Testis (tissue), 3 donors: ENCODE measurements around the gene CD300C. TPM values are rescaled to one million over a fixed set of nuclear protein-coding genes. Genes with fewer than 3 reads are reported as not detected.

Experiments used
- DNase-seq: peaks from one replicate; pipeline ENCODE4 v3.0.0-alpha.2; 2019
- H3K27ac ChIP-seq, 2 donors: fragments of 200-600 bp; sonication (generic); one replicate each; pipeline ENCODE4 v1.5.1; 2019
- H3K27me3 ChIP-seq: fragments of 200-600 bp; sonication (generic); one replicate; pipeline ENCODE4 v1.5.1; 2019
- H3K36me3 ChIP-seq: fragments of 200-600 bp; sonication (generic); one replicate; pipeline ENCODE4 v1.5.1; 2017; ENCODE audit warnings: low read depth; ENCODE audit errors: missing control alignments
- H3K4me1 ChIP-seq: fragments of 200-600 bp; sonication (generic); one replicate; pipeline ENCODE4 v1.5.1; 2019
- H3K4me3 ChIP-seq, 2 donors: fragments of 200-600 bp; sonication (generic); one replicate each; pipeline ENCODE4 v1.5.1; 2017 to 2019
- H3K9me3 ChIP-seq: fragments of 200-600 bp; sonication (generic); one replicate; pipeline ENCODE4 v1.5.1; 2017
- POLR2A ChIP-seq: fragments of 450-650 bp; IDR thresholded peaks from one replicate; pipeline ENCODE4 v1.6.1; 2017; ENCODE audit warnings: antibody characterized with exemption, mild to moderate bottlenecking, moderate library complexity
- WGBS, 2 donors: methylation state at CpG; one replicate each; pipeline ENCODE4 v1.1.5; 2018; 5-methylcytosine and 5-hydroxymethylcytosine counted together
- intact Hi-C: fragments of 100-400 bp; cut with DNase I; formaldehyde crosslinking; loops from one replicate; pipeline ENCODE4 v1.15.1; 2023; ENCODE audit warnings: low total_unique reads
- polyA plus RNA-seq: library from polyadenylated mRNA; stranded (reverse); fragments of 350-450 nt; fragmentation: Illumina TruSeq; extraction: RNeasy Lipid Tissue Mini Kit (QIAGEN cat#74804); gene quantifications from one replicate; pipeline ENCODE4 v1.2.3, GENCODE V29; 2014; ENCODE audit warnings: low read depth, low replicate concordance; ENCODE audit not compliant: insufficient read depth
- total RNA-seq, 2 donors: library from RNA; depleted of rRNA; stranded (reverse); fragments of >200 nt; gene quantifications; one replicate each; pipeline ENCODE4 v1.2.3, GENCODE V29; 2016
- TF ChIP-seq, protein P1 (sequence below), 3 experiments: fragments of 450-650 bp in 2 of 3; fragments of 200-600 bp in 1 of 3; sonication (generic) in 1 of 3; IDR thresholded peaks; one replicate each; pipeline ENCODE4 v1.5.1; 2016 to 2019; ENCODE audit warnings: antibody characterized with exemption in 3 of 3, mild to moderate bottlenecking in 2 of 3, moderate library complexity in 1 of 3

Gene CD300C
- total and polyA plus RNA-seq, 3 donors from 2014 or later, result 0.34 to 0.81 (median 0.39) TPM

DNA sequence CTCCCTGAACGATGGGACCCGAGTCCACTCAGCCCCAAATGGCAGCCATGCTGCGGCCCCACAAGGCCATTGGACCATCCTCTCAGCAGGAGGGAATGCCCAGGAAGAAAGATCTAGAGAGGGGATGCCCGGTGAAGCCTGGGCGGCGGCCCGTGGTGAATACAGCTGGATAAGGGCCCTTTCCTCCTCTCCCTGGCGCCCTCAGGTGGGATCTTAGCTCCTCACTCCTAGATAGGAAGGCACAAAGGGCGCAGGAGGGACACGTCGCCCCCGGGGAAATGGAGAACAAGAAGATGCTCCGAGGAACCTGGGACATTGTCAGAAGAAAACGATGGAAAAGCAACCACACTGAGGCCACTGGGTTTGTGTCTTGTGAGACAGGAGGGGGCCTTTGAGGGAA is 2.5 kb downstream of the CD300C start:
- no peaks in the 10 kb centered on the region for H3K36me3 ChIP-seq
- intact Hi-C loops, result no loop called here
- no peaks in the 10 kb centered on the region for H3K4me1 ChIP-seq
- H3K9me3 ChIP-seq, result no peaks in the 10 kb centered on the region
- no peaks in the 10 kb centered on the region for H3K27me3 ChIP-seq
- H3K4me3 ChIP-seq, result no peak overlapping the region
- H3K27ac ChIP-seq, result no peak overlapping the region
- DNase-seq, result no peak
- WGBS, 2 donors, result 69 to 74% methylated on average over 9 to 14 of the region's 14 CpGs
- TF ChIP-seq, protein P1, sequence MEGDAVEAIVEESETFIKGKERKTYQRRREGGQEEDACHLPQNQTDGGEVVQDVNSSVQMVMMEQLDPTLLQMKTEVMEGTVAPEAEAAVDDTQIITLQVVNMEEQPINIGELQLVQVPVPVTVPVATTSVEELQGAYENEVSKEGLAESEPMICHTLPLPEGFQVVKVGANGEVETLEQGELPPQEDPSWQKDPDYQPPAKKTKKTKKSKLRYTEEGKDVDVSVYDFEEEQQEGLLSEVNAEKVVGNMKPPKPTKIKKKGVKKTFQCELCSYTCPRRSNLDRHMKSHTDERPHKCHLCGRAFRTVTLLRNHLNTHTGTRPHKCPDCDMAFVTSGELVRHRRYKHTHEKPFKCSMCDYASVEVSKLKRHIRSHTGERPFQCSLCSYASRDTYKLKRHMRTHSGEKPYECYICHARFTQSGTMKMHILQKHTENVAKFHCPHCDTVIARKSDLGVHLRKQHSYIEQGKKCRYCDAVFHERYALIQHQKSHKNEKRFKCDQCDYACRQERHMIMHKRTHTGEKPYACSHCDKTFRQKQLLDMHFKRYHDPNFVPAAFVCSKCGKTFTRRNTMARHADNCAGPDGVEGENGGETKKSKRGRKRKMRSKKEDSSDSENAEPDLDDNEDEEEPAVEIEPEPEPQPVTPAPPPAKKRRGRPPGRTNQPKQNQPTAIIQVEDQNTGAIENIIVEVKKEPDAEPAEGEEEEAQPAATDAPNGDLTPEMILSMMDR (IDR thresholded peaks at IDR 0.05), result no peak
- no peak for TF ChIP-seq POLR2A

DNA sequence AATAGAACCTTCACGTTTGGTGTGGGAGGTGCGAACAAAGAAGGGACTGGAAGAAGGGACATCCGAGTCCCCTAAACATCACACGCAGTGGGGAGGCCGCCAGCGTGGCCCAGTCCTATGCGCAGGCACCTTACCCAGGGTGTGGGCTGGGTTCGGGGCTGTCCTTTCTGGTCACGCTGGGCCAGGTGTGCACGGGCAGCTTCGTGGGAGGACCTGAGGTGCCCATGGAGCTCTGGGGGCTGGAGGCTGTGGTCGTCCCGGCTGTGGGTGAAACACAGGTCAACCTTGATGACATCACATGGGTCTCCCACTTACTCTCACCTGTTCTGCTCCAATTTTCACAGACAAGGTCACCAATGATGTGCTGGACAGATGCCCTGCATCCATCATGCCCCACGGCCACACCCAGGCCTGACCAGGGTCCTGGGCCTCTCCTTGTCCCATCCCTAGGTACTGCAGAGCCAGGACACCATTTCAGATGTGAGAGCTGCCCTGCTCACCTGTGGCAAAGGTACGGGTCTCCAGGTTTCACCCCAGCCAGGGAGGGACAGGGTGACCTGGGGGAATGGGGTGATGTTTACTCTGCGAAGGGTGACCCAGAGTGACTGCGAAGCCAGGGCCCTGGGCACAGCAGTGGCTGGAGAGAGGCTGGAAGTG is 3.1 kb downstream of the CD300C start:
- Histone ChIP-seq H3K36me3 (no peaks in the 10 kb centered on the region), H3K4me3 (no peak overlapping the region), H3K9me3 (no peaks in the 10 kb centered on the region), H3K4me1 (no peaks in the 10 kb centered on the region), H3K27ac (no peak overlapping the region), H3K27me3 (no peaks in the 10 kb centered on the region)
- intact Hi-C loops, result no loop called here
- 86 to 91% methylated on average over 11 to 17 of the region's 17 CpGs for WGBS, 2 donors
- no peak for TF ChIP-seq POLR2A
- TF ChIP-seq, protein P1 (IDR thresholded peaks at IDR 0.05), result no peak
- no peak for DNase-seq

DNA sequence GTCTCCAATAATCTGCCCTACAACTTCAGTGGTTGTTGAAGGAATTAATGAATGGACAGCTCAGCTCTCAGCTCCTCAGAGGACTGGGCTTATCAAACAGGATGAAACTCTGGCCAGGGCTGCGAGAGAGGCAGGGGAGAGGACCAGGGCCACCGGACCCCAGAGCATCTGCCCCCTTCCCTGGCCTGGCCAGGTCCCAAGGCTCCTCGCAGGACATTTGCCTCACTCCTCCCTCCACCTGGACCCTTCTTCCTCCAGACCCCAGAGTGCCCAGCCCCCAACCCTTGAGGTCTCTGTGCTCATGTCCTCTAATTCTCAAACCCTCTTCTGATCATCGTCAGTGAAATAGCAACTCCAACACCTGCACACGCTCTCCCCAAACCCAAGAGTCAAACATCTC is 3.7 kb downstream of the CD300C start:
- no peak overlapping the region for H3K4me3 ChIP-seq

DNA sequence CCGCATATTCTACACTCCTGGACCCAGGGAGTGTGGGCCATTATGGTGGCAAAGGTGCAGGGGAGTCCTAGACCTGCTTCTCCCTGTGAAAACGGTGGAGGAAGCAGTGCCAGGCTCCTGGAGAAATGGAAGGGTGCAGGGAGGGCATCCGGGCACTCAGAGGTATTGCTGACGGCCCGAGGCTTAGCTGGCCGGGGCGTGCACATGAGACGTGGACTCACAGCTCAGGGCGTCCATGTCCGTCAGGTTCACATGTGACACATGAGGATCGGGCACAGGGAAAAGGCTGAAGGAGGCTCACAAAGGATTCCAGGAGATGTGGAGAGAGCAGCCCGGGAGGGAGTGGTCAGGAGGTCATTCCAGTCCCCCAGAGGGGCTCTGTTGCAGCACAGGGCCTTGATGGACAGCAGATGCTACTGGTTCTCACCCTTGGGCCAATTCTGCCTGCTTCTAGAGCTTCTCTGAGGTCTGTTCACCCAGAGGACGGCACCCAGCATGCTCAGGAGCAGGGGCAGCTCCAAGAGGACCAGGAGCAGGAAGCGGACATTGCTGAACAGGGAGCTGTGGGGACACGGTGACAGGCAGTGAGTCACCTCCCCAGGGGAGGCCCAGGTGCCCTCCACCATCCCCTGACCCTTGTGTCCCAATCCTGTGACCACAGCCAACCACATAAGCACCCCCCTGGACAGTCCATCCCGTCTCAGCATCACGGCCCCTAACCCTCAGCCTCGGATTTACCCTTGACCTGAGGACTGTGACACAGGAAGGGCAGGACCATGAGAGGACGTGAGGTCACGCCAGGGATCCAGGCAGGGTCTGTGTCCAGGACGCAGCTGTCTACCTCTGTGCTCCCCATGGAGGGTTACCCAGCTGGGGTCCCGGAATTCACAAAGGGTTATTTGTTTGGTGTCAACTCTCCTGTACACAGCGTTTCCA is 4.5 kb downstream of the CD300C start:
- 80 to 85% methylated on average over 16 to 23 of the region's 23 CpGs for WGBS, 2 donors
- no peak for TF ChIP-seq POLR2A
- TF ChIP-seq, protein P1 (IDR thresholded peaks at IDR 0.05), result no peak
- Histone ChIP-seq H3K4me3 (no peak overlapping the region), H3K27me3 (no peaks in the 10 kb centered on the region), H3K4me1 (no peaks in the 10 kb centered on the region), H3K27ac (no peak overlapping the region), H3K9me3 (no peaks in the 10 kb centered on the region), H3K36me3 (no peaks in the 10 kb centered on the region)
- intact Hi-C loops, result no loop called here
- DNase-seq, result no peak

More for the DNA sequence above, 3.7 kb downstream of the CD300C start:
- H3K27ac ChIP-seq, result no peak overlapping the region
- H3K9me3 ChIP-seq, result no peaks in the 10 kb centered on the region
- no peaks in the 10 kb centered on the region for H3K27me3 ChIP-seq
- no peak for TF ChIP-seq POLR2A
- TF ChIP-seq, protein P1 (IDR thresholded peaks at IDR 0.05), result no peak
- no peaks in the 10 kb centered on the region for H3K4me1 ChIP-seq
- H3K36me3 ChIP-seq, result no peaks in the 10 kb centered on the region
- DNase-seq, result no peak
- 80 to 85% methylated on average over 5 of the region's 5 CpGs for WGBS, 2 donors
- intact Hi-C loops, result no loop called here
